B cell (primary cell): ENCODE results near the gene TDRD9.

ENCODE experiments used
- CTCF ChIP-seq: fragments of 200-600 bp; IDR thresholded peaks from one replicate; pipeline ENCODE4 v1.8.0; 2022; ENCODE audit warnings: antibody characterized with exemption, mild to moderate bottlenecking
- EZH2 ChIP-seq: IDR thresholded peaks from 2 replicates; pipeline ENCODE4 v1.6.1; 2012; ENCODE audit warnings: borderline replicate concordance, low read depth, mild to moderate bottlenecking, moderate library complexity, low read length; ENCODE audit not compliant: insufficient read depth, poor library complexity, severe bottlenecking

GRCh38 chr14:103885509-103885932, 42.7 kb upstream of the TDRD9 start:
- TF ChIP-seq EZH2 (no peak), CTCF (no peak)
